Glutamatergic neuron (in vitro differentiated cells): Measurements from ENCODE around the gene MN1. TPM values are rescaled to one million over a fixed set of nuclear protein-coding genes. Genes with fewer than 3 reads are reported as not detected.

ENCODE experiments used
- DNase-seq: peaks from one replicate; pipeline ENCODE4 v3.0.0; 2022
- H3K27ac Mint-ChIP-seq: one replicate; pipeline ENCODE4 v1.8.0; 2020; ENCODE audit warnings: mild to moderate bottlenecking, mixed read lengths, inconsistent platforms; ENCODE audit not compliant: unreplicated experiment
- H3K27me3 Mint-ChIP-seq: one replicate; pipeline ENCODE4 v1.8.0; 2020; ENCODE audit warnings: mild to moderate bottlenecking, moderate library complexity, mixed read lengths, inconsistent platforms; ENCODE audit not compliant: unreplicated experiment
- H3K36me3 Mint-ChIP-seq: one replicate; pipeline ENCODE4 v1.8.0; 2020; ENCODE audit warnings: mild to moderate bottlenecking, mixed read lengths, inconsistent platforms; ENCODE audit not compliant: unreplicated experiment
- H3K4me1 Mint-ChIP-seq: one replicate; pipeline ENCODE4 v1.8.0; 2020; ENCODE audit warnings: mild to moderate bottlenecking, low read depth, mixed read lengths, inconsistent platforms; ENCODE audit not compliant: unreplicated experiment
- H3K4me3 Mint-ChIP-seq: one replicate; pipeline ENCODE4 v1.8.0; 2020; ENCODE audit warnings: mild to moderate bottlenecking, mixed read lengths, inconsistent platforms; ENCODE audit not compliant: unreplicated experiment
- H3K9me3 Mint-ChIP-seq: one replicate; pipeline ENCODE4 v1.8.0; 2020; ENCODE audit warnings: mild to moderate bottlenecking, moderate library complexity, mixed read lengths, inconsistent platforms; ENCODE audit not compliant: unreplicated experiment
- total RNA-seq: library from RNA; stranded (reverse); fragmentation: NEBNext Ultra II Directional; extraction: Animal tissue kit (Norgen Biotek cat#: 25700); gene quantifications from one replicate; pipeline ENCODE4 v1.2.1, GENCODE V29; 2021; ENCODE audit not compliant: unreplicated experiment
- TF ChIP-seq, protein P1 (sequence below): fragments of 200-600 bp; sonication (generic); IDR thresholded peaks from one replicate; pipeline ENCODE4 v1.5.0; 2021; ENCODE audit not compliant: partially characterized antibody, unreplicated experiment

Gene MN1
- total RNA-seq, 1 donor from 2014 or later = 0.91 TPM

DNA sequence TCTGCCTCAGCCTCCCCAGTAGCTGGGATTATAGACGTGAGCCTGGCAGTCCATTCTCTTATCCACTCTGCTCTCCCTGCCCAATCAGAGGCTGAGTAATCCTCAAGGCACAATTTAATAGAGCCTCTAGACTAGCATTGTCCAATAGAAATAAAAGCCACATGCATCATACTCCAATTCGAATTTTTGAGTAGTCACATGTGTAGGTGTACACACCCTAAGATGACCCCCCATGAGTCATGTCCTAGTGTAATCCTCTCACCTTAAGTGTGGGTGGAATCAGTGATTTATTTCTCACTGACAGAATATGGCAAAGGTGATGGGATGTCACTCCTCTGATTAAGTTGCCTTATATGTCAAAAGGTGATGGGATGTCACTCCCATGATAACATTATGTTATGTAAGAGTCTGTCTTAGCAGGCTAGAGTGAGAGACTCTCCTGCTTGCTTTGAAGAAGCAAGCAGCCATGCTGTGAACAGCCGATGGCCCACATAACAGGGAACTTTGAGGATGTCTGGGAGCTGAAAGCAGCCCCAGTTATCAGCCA, 61.3 kb downstream of the MN1 start:
- no peaks in the 10 kb centered on the region for H3K4me1 Mint-ChIP-seq
- no peaks in the 10 kb centered on the region for H3K9me3 Mint-ChIP-seq
- no peak overlapping the region for H3K4me3 Mint-ChIP-seq
- peaks cover 19% of the 10 kb centered on the region for H3K27me3 Mint-ChIP-seq
- H3K36me3 Mint-ChIP-seq = peaks cover 12% of the 10 kb centered on the region
- DNase-seq = no peak
- H3K27ac Mint-ChIP-seq = no peak overlapping the region
- TF ChIP-seq, protein P1, sequence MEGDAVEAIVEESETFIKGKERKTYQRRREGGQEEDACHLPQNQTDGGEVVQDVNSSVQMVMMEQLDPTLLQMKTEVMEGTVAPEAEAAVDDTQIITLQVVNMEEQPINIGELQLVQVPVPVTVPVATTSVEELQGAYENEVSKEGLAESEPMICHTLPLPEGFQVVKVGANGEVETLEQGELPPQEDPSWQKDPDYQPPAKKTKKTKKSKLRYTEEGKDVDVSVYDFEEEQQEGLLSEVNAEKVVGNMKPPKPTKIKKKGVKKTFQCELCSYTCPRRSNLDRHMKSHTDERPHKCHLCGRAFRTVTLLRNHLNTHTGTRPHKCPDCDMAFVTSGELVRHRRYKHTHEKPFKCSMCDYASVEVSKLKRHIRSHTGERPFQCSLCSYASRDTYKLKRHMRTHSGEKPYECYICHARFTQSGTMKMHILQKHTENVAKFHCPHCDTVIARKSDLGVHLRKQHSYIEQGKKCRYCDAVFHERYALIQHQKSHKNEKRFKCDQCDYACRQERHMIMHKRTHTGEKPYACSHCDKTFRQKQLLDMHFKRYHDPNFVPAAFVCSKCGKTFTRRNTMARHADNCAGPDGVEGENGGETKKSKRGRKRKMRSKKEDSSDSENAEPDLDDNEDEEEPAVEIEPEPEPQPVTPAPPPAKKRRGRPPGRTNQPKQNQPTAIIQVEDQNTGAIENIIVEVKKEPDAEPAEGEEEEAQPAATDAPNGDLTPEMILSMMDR = no peak

DNA sequence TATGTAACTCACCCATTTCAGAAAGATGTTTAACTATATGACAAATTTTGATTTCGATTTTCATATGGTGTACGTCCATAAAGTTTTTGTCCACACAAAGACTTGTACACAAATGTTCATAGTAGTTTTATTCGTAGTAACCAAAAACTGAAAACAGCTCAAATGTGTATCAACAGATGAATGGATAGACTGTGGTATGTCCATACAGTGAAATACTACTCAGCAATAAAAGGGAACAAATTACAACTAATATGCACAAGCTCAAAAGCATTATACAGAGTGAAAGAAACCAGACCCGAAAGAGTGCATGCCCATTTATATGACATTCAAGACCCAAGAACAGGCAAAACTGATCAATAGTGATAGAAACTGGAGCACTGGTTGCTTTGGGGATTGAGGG, 64.0 kb downstream of the MN1 start:
- no peak for DNase-seq
- H3K4me1 Mint-ChIP-seq = no peaks in the 10 kb centered on the region
- H3K27me3 Mint-ChIP-seq = peaks cover 7% of the 10 kb centered on the region
- peaks cover 2% of the 10 kb centered on the region for H3K9me3 Mint-ChIP-seq
- H3K27ac Mint-ChIP-seq = no peak overlapping the region
- TF ChIP-seq, protein P1 = no peak
- no peak overlapping the region for H3K4me3 Mint-ChIP-seq
- H3K36me3 Mint-ChIP-seq = peaks cover 12% of the 10 kb centered on the region

DNA sequence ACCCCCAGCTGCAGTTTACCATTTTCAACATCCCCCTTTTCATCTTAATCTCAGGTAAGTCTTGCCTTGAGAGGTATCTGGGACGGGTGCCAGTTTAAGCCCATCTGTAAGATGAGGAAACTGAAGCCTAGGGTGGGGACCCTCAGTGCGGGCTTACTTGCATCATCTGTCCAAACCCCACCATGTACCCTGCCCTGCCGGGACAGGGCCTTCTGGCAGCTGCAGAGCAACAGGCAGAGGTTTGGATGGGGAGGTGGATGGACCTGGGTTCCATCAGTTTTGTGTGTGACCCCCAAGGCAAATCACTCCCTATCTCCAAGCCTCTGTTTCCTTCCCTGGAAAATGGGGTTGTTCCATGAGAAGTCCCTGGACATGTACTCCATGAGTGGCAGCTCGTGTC, 67.5 kb downstream of the MN1 start:
- peaks cover 12% of the 10 kb centered on the region for H3K36me3 Mint-ChIP-seq
- no peak overlapping the region for H3K27ac Mint-ChIP-seq
- peaks cover 2% of the 10 kb centered on the region for H3K9me3 Mint-ChIP-seq
- H3K4me3 Mint-ChIP-seq = no peak overlapping the region
- no peak for DNase-seq
- TF ChIP-seq, protein P1 = no peak
- peaks cover 5% of the 10 kb centered on the region for H3K27me3 Mint-ChIP-seq
- no peaks in the 10 kb centered on the region for H3K4me1 Mint-ChIP-seq

DNA sequence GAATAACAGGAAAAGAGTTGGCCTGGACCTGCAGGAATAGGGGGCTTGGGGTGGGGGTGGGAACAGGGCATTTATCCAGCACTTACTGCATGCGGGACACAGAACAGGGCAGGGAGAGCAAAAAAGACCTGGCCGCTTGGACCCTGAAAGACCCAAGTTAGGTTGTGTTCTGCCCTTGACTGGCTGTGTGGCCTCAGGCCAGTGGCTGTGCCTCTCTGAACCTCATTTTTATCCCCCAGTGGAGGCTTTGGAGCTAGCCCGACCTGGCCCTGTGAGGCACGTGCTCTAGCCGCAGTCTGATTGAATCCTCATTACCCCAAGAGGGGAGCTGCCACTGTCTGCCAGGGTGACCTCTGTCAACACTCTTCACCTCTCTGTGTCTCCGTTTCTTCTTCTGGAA, 68.7 kb downstream of the MN1 start:
- TF ChIP-seq, protein P1 = no peak
- DNase-seq = no peak
- H3K4me3 Mint-ChIP-seq = no peak overlapping the region
- H3K9me3 Mint-ChIP-seq = peaks cover 2% of the 10 kb centered on the region
- peaks cover 8% of the 10 kb centered on the region for H3K27me3 Mint-ChIP-seq
- peaks cover 6% of the 10 kb centered on the region for H3K36me3 Mint-ChIP-seq
- H3K27ac Mint-ChIP-seq = no peak overlapping the region
- H3K4me1 Mint-ChIP-seq = no peaks in the 10 kb centered on the region

DNA sequence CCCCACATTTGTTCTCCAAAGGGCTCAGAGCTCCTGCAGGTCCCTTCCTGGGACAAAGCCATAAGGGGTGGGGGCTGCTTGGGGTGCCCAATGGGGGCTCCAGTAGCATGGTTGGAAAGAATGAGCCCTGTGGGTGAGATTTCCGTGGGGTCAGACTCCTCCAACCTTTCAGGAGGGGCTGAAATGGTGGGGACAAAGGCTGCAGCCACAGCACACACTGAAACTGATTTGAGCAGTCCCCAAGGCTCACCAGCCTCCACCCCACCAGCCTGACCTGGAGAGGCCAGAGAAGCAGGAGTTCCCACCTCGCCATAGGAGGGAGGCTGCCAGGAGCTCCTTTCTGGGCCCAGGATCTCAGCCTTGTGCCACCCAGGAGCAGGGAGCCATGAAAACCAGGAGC, 69.2 kb downstream of the MN1 start:
- no peak overlapping the region for H3K27ac Mint-ChIP-seq
- H3K4me1 Mint-ChIP-seq = peaks cover 1% of the 10 kb centered on the region
- peaks cover 5% of the 10 kb centered on the region for H3K36me3 Mint-ChIP-seq
- no peak overlapping the region for H3K4me3 Mint-ChIP-seq
- H3K9me3 Mint-ChIP-seq = peaks cover 2% of the 10 kb centered on the region
- no peak for DNase-seq
- TF ChIP-seq, protein P1 = no peak
- peaks cover 8% of the 10 kb centered on the region for H3K27me3 Mint-ChIP-seq
